CD4-positive, alpha-beta T cell (primary cell): ENCODE measurements around the gene MAP3K21. TPM values are rescaled to one million over a fixed set of nuclear protein-coding genes. Genes with fewer than 3 reads are reported as not detected.

Experiments
- ATAC-seq: fragments of 200-7000 bp; cut with Tn5 transposase; one replicate; pipeline ENCODE4 v1.10.0; 2022; ENCODE audit warnings: mild to moderate bottlenecking; ENCODE audit not compliant: poor library complexity
- CTCF ChIA-PET: fragments of 350-600 bp; sonication (Branson Sonifier 250); formaldehyde crosslinking; loops from one replicate; lab custom pipeline; 2021; ENCODE audit warnings: antibody characterized with exemption, inconsistent platforms; lab: Charles Lee
- POLR2A ChIA-PET: fragments of 350-600 bp; sonication (Branson Sonifier 250); formaldehyde crosslinking; loops from one replicate; lab custom pipeline; 2021; ENCODE audit warnings: antibody characterized with exemption, inconsistent platforms; lab: Charles Lee
- DNase-seq, 14 experiments: peaks; one replicate each; pipeline ENCODE4 v3.0.0-alpha.2; 2013 to 2020; ENCODE audit warnings: mixed read lengths in 2 of 14
- H3K27ac ChIP-seq, 2 donors: one replicate each; pipeline versions ENCODE4 v1.5.1 to v1.7.0; 2013; ENCODE audit warnings: low read length in 2 of 2, low read depth in 1 of 2, mild to moderate bottlenecking in 1 of 2
- H3K27me3 ChIP-seq, 2 experiments: 1 replicate in 1 of 2; 2 replicates in 1 of 2; pipeline versions ENCODE4 v1.6.1 to v1.7.0; 2013; ENCODE audit warnings: low read length in 2 of 2, control low read depth in 1 of 2, mild to moderate bottlenecking in 1 of 2, moderate library complexity in 1 of 2; ENCODE audit not compliant: insufficient read depth in 2 of 2, control insufficient read depth in 1 of 2
- H3K36me3 ChIP-seq: one replicate; pipeline ENCODE4 v1.6.1; 2013; ENCODE audit warnings: low read length, control low read depth; ENCODE audit not compliant: insufficient read depth
- H3K4me1 ChIP-seq: one replicate; pipeline ENCODE4 v1.6.1; 2013; ENCODE audit warnings: low read length, control low read depth; ENCODE audit not compliant: insufficient read depth
- H3K4me3 ChIP-seq: one replicate; pipeline ENCODE4 v1.5.1; 2013; ENCODE audit warnings: mild to moderate bottlenecking, low read length, moderate library complexity
- H3K9me3 ChIP-seq, 2 experiments: 1 replicate in 1 of 2; 2 replicates in 1 of 2; pipeline versions ENCODE4 v1.6.1 to v1.7.0; 2013; ENCODE audit warnings: low read length in 2 of 2, mild to moderate bottlenecking in 2 of 2, control low read depth in 1 of 2, moderate library complexity in 1 of 2; ENCODE audit not compliant: control insufficient read depth in 1 of 2, insufficient read depth in 1 of 2
- H3K27ac Mint-ChIP-seq: one replicate; pipeline ENCODE4 v1.8.0; 2020; ENCODE audit warnings: mixed read lengths
- H3K27me3 Mint-ChIP-seq: one replicate; pipeline ENCODE4 v1.8.0; 2021; ENCODE audit warnings: mixed read lengths
- H3K36me3 Mint-ChIP-seq: one replicate; pipeline ENCODE4 v1.8.0; 2021; ENCODE audit warnings: low read depth, mixed read lengths
- H3K4me1 Mint-ChIP-seq: one replicate; pipeline ENCODE4 v1.8.0; 2021; ENCODE audit warnings: low read depth, mixed read lengths
- H3K4me3 Mint-ChIP-seq: one replicate; pipeline ENCODE4 v1.8.0; 2020; ENCODE audit warnings: mild to moderate bottlenecking, mixed read lengths
- H3K9me3 Mint-ChIP-seq: one replicate; pipeline ENCODE4 v1.8.0; 2020; ENCODE audit warnings: mixed read lengths
- intact Hi-C, 2 experiments: fragments of 100-400 bp; cut with DNase I in 1 of 2; cut with micrococcal nuclease in 1 of 2; formaldehyde crosslinking; loops; one replicate each; pipeline versions ENCODE4 v1.15.1 to v1.9.0; 2023 to 2025; cut with DNase I, micrococcal nuclease
- total RNA-seq, 174 experiments: library from RNA in 2 of 174; stranded (reverse) in 2 of 174; gene quantifications; one replicate each; pipeline ENCODE4 v1.2.3 and lab custom pipeline; 2021 to 2026
- TF ChIP-seq, protein P1 (sequence below): fragments of 200-600 bp; IDR thresholded peaks from one replicate; pipeline ENCODE4 v1.8.0; 2022; ENCODE audit warnings: antibody characterized with exemption, mild to moderate bottlenecking

Gene MAP3K21
- total RNA-seq, 2 experiments from 2014 or later: 0.95 to 0.99 TPM

DNA sequence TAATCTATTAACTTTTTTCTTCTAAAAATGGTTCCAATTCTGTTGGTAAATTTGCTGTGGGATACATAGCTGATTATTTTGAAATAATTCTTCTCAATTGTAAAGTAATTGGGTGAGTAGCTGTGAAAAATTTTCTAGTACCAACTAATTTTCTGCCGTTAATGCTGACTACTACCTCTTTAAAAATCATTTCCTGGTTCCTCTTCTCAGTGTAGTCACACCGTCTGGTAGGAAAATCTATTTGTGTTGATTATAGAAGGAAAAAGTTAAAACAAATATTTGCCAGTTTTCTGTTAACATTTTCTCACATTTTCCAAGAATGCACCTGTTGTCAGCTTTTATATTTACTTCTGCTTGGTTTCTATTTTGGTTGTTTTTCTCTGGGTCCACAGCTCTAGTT is 82.0 kb downstream of the MAP3K21 start:
- CTCF ChIA-PET: no interaction called here
- TF ChIP-seq, protein P1, sequence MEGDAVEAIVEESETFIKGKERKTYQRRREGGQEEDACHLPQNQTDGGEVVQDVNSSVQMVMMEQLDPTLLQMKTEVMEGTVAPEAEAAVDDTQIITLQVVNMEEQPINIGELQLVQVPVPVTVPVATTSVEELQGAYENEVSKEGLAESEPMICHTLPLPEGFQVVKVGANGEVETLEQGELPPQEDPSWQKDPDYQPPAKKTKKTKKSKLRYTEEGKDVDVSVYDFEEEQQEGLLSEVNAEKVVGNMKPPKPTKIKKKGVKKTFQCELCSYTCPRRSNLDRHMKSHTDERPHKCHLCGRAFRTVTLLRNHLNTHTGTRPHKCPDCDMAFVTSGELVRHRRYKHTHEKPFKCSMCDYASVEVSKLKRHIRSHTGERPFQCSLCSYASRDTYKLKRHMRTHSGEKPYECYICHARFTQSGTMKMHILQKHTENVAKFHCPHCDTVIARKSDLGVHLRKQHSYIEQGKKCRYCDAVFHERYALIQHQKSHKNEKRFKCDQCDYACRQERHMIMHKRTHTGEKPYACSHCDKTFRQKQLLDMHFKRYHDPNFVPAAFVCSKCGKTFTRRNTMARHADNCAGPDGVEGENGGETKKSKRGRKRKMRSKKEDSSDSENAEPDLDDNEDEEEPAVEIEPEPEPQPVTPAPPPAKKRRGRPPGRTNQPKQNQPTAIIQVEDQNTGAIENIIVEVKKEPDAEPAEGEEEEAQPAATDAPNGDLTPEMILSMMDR: no peak
- Histone ChIP-seq H3K4me1 (no peaks in the 10 kb centered on the region), H3K27me3 (peaks cover 0 to 7% of the 10 kb centered on the region in 2 experiments), H3K4me3 (no peak overlapping the region), H3K9me3 (no peaks in the 10 kb centered on the region), H3K27ac (no peak overlapping the region), H3K36me3 (no peaks in the 10 kb centered on the region)
- POLR2A ChIA-PET: no interaction called here
- Mint-ChIP-seq H3K36me3 (no peaks in the 10 kb centered on the region), H3K9me3 (peaks cover 2% of the 10 kb centered on the region), H3K27me3 (peaks cover 12% of the 10 kb centered on the region), H3K4me3 (no peak overlapping the region), H3K27ac (no peak overlapping the region), H3K4me1 (no peaks in the 10 kb centered on the region)
- ATAC-seq (no peak), DNase-seq (no peak)
- intact Hi-C loops: no loop called here

DNA sequence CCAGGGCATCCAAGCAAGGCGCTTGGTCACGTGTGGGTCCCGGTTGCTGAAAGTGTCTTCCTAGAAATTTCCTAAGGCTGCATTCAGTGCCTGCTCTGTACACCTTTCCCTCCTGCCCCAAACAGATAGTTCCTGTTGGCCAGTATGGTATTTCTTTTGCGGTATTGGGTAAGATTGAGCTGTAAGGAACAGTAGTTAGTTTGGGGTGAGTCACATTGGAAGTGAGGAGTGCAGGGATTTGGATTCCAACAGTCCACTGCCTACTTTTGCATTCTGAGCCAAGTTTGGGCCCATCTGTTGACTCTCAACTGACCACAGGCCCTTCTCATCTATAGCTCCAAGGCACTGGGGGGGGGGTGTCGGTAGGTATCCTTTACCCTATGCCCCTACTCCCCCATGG is 83.4 kb downstream of the MAP3K21 start:
- H3K4me1 Mint-ChIP-seq: no peaks in the 10 kb centered on the region
- ChIA-PET POLR2A (no interaction called here), CTCF (no interaction called here)
- peaks cover 2% of the 10 kb centered on the region for H3K9me3 Mint-ChIP-seq
- ATAC-seq (no peak), DNase-seq (no peak)
- no peak overlapping the region for H3K27ac Mint-ChIP-seq
- intact Hi-C loops: no loop called here
- no peaks in the 10 kb centered on the region for H3K36me3 ChIP-seq
- peaks cover 6% of the 10 kb centered on the region for H3K27me3 Mint-ChIP-seq
- H3K4me3 ChIP-seq: no peak overlapping the region
- no peak overlapping the region for H3K4me3 Mint-ChIP-seq
- TF ChIP-seq, protein P1: no peak
- H3K27ac ChIP-seq: no peak overlapping the region
- no peaks in the 10 kb centered on the region for H3K4me1 ChIP-seq
- H3K27me3 ChIP-seq: peaks cover 0 to 7% of the 10 kb centered on the region in 2 experiments
- H3K36me3 Mint-ChIP-seq: no peaks in the 10 kb centered on the region
- no peaks in the 10 kb centered on the region for H3K9me3 ChIP-seq

DNA sequence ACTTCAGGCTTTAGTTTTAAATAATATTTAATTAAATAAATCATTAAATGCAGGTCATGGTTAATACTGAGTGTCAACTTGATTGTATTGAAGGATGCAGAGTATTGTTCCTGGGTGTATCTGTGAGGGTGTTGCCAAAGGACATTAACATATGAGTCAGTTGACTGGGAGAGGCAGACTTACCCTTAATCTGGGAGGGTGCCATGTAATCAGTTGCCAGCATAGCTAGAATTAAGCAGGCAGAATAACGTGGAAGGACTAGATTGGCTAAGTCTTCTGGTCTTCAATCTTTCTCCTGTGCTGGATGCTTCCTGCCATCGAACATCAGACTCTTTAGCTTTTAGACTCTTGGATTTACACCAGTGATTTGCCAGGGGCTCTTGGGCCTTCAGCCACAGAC is 85.3 kb downstream of the MAP3K21 start:
- Histone ChIP-seq H3K36me3 (no peaks in the 10 kb centered on the region), H3K4me1 (no peaks in the 10 kb centered on the region), H3K9me3 (no peaks in the 10 kb centered on the region), H3K27me3 (peaks cover 0 to 7% of the 10 kb centered on the region in 2 experiments), H3K4me3 (no peak overlapping the region), H3K27ac (no peak overlapping the region)
- POLR2A ChIA-PET: no interaction called here
- Mint-ChIP-seq H3K27ac (no peak overlapping the region), H3K4me3 (no peak overlapping the region), H3K27me3 (no peaks in the 10 kb centered on the region), H3K9me3 (no peaks in the 10 kb centered on the region), H3K36me3 (no peaks in the 10 kb centered on the region), H3K4me1 (no peaks in the 10 kb centered on the region)
- TF ChIP-seq, protein P1: no peak
- CTCF ChIA-PET: interaction anchor here (0.5 kb wide), 1 partner anchor 578 kb away, joined by 3 read pairs; no protein-coding TSS in a partner anchor
- no peak for DNase-seq
- ATAC-seq: no peak
- intact Hi-C loops: no loop called here
